A549 (cell line): ENCODE results near the gene OPA3.

Experiments used
- FOXS1 ChIP-seq: fragments of 250-450 bp; sonication (Bioruptor Pico); IDR thresholded peaks from 2 replicates; pipeline ENCODE4 v1.5.0; 2020; ENCODE audit warnings: mild to moderate bottlenecking, moderate library complexity
- NR3C1 ChIP-seq: fragments of >200 bp; sonication (Bioruptor Twin); formaldehyde crosslinking; IDR thresholded peaks from 3 replicates; pipeline ENCODE4 v1.6.1; 2017
- RFX5 ChIP-seq: fragments of 450-650 bp; IDR thresholded peaks from 2 replicates; pipeline ENCODE4 v1.7.1; 2014; ENCODE audit warnings: antibody characterized with exemption, mild to moderate bottlenecking, moderate library complexity
- TF ChIP-seq, protein P1 (sequence below): fragments of 450-650 bp; IDR thresholded peaks from 2 replicates; pipeline ENCODE4 v1.6.1; 2014; ENCODE audit warnings: antibody characterized with exemption
- TF ChIP-seq, protein P2 (sequence below): fragments of >200 bp; sonication (Bioruptor Twin); formaldehyde crosslinking; IDR thresholded peaks from 3 replicates; pipeline ENCODE4 v1.5.1; 2016
- TF ChIP-seq, protein P3 (sequence below): fragments of 200-600 bp; sonication (generic); IDR thresholded peaks from 2 replicates; pipeline ENCODE4 v1.6.1; 2016; ENCODE audit warnings: antibody characterized with exemption, mild to moderate bottlenecking, moderate library complexity

DNA sequence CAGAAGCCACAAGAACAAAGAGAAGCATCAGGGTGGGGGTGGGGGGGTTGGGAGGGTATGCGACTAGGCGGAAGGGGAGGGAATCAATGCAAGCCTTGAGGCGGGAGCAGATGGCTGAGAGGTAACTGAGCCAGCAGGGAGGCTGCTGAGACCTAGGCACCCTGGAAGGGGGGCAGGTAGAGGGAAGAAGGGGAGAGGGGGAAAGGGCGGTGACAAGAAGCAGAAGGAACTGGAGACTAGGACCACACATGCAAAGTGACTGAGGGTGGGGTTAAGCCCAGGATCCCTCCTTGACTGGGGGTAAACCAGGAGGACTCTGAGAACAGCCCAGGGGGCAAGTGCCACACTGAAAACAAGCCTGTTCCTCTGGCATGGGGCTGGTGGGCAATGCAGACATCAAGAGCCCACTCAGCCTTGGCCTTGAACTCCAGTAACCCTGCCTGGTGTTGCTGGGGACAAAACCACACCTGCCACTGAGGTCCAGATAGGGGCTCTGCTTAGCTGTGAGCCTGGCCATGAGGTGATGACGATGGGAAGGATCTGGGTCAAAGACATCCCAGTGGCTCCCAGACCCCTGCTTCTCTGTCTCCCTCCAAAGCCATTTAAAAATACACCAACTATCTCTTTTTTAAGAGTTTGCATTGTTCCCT lies 20.3 kb downstream of the OPA3 start:
- TF ChIP-seq, protein P1, sequence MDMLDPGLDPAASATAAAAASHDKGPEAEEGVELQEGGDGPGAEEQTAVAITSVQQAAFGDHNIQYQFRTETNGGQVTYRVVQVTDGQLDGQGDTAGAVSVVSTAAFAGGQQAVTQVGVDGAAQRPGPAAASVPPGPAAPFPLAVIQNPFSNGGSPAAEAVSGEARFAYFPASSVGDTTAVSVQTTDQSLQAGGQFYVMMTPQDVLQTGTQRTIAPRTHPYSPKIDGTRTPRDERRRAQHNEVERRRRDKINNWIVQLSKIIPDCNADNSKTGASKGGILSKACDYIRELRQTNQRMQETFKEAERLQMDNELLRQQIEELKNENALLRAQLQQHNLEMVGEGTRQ, result no peak
- TF ChIP-seq, protein P2, sequence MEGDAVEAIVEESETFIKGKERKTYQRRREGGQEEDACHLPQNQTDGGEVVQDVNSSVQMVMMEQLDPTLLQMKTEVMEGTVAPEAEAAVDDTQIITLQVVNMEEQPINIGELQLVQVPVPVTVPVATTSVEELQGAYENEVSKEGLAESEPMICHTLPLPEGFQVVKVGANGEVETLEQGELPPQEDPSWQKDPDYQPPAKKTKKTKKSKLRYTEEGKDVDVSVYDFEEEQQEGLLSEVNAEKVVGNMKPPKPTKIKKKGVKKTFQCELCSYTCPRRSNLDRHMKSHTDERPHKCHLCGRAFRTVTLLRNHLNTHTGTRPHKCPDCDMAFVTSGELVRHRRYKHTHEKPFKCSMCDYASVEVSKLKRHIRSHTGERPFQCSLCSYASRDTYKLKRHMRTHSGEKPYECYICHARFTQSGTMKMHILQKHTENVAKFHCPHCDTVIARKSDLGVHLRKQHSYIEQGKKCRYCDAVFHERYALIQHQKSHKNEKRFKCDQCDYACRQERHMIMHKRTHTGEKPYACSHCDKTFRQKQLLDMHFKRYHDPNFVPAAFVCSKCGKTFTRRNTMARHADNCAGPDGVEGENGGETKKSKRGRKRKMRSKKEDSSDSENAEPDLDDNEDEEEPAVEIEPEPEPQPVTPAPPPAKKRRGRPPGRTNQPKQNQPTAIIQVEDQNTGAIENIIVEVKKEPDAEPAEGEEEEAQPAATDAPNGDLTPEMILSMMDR, result no peak
- TF ChIP-seq, protein P3, sequence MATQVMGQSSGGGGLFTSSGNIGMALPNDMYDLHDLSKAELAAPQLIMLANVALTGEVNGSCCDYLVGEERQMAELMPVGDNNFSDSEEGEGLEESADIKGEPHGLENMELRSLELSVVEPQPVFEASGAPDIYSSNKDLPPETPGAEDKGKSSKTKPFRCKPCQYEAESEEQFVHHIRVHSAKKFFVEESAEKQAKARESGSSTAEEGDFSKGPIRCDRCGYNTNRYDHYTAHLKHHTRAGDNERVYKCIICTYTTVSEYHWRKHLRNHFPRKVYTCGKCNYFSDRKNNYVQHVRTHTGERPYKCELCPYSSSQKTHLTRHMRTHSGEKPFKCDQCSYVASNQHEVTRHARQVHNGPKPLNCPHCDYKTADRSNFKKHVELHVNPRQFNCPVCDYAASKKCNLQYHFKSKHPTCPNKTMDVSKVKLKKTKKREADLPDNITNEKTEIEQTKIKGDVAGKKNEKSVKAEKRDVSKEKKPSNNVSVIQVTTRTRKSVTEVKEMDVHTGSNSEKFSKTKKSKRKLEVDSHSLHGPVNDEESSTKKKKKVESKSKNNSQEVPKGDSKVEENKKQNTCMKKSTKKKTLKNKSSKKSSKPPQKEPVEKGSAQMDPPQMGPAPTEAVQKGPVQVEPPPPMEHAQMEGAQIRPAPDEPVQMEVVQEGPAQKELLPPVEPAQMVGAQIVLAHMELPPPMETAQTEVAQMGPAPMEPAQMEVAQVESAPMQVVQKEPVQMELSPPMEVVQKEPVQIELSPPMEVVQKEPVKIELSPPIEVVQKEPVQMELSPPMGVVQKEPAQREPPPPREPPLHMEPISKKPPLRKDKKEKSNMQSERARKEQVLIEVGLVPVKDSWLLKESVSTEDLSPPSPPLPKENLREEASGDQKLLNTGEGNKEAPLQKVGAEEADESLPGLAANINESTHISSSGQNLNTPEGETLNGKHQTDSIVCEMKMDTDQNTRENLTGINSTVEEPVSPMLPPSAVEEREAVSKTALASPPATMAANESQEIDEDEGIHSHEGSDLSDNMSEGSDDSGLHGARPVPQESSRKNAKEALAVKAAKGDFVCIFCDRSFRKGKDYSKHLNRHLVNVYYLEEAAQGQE, result no peak
- TF ChIP-seq NR3C1, result no peak
- TF ChIP-seq FOXS1 (CRISPR knock-in tag), result no peak
- TF ChIP-seq RFX5, result no peak
